Measurements from ENCODE around the gene MTCL3.

Gene MTCL3

DNA sequence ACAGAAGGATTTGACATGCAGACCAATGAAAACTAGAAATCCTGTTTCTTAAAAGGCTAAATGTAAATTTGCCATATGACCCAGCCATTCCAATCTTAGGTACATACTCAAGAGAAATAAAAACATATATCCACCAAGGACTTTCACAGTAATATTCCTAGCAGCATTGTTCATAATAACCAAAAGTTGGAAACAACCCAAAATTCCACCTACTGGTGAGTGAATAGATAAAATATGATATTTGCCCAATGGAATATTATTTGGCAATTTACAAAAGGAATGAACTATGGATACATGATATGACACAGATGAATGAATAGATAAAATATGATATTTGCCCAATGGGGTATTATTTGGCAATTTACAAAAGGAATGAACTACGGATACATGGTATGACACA, 22.7 kb downstream of the MTCL3 start:
- no peak for DNase-seq
- WGBS, 2 donors, result 40 to 58% methylated on average over 1 of the region's 1 CpG
- H3K36me3 ChIP-seq, result no peaks in the 10 kb centered on the region
- no peaks in the 10 kb centered on the region for H3K9me3 ChIP-seq
- H3K4me3 ChIP-seq, result no peak overlapping the region
- H3K27me3 ChIP-seq, result no peaks in the 10 kb centered on the region
- intact Hi-C loops (cut with DNase I), result no loop called here
- no peak overlapping the region for H3K27ac ChIP-seq
- no peak for TF ChIP-seq POLR2A (IDR thresholded peaks at IDR 0.05)
- TF ChIP-seq, protein P1, sequence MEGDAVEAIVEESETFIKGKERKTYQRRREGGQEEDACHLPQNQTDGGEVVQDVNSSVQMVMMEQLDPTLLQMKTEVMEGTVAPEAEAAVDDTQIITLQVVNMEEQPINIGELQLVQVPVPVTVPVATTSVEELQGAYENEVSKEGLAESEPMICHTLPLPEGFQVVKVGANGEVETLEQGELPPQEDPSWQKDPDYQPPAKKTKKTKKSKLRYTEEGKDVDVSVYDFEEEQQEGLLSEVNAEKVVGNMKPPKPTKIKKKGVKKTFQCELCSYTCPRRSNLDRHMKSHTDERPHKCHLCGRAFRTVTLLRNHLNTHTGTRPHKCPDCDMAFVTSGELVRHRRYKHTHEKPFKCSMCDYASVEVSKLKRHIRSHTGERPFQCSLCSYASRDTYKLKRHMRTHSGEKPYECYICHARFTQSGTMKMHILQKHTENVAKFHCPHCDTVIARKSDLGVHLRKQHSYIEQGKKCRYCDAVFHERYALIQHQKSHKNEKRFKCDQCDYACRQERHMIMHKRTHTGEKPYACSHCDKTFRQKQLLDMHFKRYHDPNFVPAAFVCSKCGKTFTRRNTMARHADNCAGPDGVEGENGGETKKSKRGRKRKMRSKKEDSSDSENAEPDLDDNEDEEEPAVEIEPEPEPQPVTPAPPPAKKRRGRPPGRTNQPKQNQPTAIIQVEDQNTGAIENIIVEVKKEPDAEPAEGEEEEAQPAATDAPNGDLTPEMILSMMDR (IDR thresholded peaks at IDR 0.05), result no peak
- H3K4me1 ChIP-seq, result no peaks in the 10 kb centered on the region

DNA sequence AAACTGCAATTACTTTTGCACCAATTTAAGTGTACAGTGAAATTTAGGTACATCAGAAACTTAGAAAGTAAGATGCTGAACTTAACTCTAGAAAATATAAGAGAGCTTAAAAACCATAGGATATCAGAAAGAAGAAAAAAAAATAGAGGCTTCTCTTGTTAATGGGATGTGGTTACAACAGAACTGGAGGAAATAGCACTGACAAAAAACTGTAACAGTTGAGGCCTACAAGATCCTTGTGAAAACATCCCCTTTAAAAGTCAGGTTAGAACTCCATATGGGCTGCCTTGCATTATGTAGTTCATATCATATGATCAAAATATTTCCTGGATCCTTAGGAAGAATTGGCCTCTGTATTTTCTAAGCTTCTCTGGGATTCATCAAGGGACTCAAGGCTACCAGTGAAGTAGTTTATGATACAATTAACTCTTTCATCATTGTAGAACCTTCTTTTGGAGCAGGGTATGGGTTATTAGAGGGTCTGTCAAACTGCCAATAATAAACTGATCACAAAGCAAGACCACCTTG, 24.8 kb downstream of the MTCL3 start:
- Histone ChIP-seq H3K36me3 (no peaks in the 10 kb centered on the region), H3K4me3 (no peak overlapping the region), H3K27ac (no peak overlapping the region), H3K4me1 (no peaks in the 10 kb centered on the region), H3K27me3 (no peaks in the 10 kb centered on the region), H3K9me3 (no peaks in the 10 kb centered on the region)
- intact Hi-C loops (cut with DNase I), result no loop called here
- no peak for DNase-seq
- TF ChIP-seq, protein P1 (IDR thresholded peaks at IDR 0.05), result no peak
- TF ChIP-seq POLR2A (IDR thresholded peaks at IDR 0.05), result no peak

DNA sequence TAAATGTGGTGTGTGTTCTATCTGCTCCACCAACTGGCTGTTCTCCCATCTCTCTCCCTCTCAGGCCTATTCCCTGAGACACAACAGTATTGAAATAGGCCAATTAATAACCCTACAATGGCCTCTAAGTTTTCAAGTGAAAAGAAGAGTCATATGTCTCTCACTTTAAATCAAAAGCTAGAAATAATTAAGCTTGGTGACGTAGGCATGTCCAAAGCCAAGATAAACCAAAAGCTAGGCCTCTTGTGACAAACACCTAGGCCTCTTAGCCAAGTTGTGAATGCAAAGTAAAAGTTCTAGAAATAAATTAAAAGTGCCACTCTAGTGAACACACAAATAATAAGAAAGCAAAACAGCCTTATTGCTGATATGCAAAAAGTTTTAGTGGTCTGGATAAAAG, 29.9 kb downstream of the MTCL3 start:
- no peak overlapping the region for H3K27ac ChIP-seq
- no peaks in the 10 kb centered on the region for H3K27me3 ChIP-seq
- peaks cover 0 to 7% (median 0%) of the 10 kb centered on the region in 3 donors for H3K4me1 ChIP-seq
- no peaks in the 10 kb centered on the region for H3K9me3 ChIP-seq
- intact Hi-C loops (cut with DNase I), result no loop called here
- H3K36me3 ChIP-seq, result no peaks in the 10 kb centered on the region
- WGBS, 2 donors, result 79 to 80% methylated on average over 1 of the region's 1 CpG
- no peak for TF ChIP-seq POLR2A (IDR thresholded peaks at IDR 0.05)
- TF ChIP-seq, protein P1 (IDR thresholded peaks at IDR 0.05), result no peak
- H3K4me3 ChIP-seq, result no peak overlapping the region
- no peak for DNase-seq

DNA sequence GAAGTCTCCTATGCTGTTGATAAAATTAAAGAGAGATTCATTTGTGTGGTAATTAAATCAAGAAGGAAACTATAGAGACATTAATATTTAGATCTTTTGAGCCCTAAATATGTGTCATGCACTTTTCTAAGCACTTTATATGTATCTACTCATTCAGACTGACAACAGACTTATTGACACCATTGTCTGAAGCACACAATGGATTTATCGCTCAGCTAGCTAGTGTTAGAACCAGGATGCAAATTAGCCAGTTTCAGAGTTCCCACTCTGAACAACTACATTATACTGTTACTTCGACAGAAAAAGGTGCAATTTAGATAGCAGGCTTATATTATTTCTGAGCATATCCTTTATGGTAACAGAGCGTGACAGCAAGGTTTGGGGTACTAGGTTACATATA, 32.2 kb downstream of the MTCL3 start:
- H3K9me3 ChIP-seq, result no peaks in the 10 kb centered on the region
- intact Hi-C loops (cut with DNase I), result no loop called here
- 91 to 96% methylated on average over 3 of the region's 3 CpGs for WGBS, 2 donors
- peaks cover 3 to 14% (median 5%) of the 10 kb centered on the region in 3 donors for H3K4me1 ChIP-seq
- H3K27me3 ChIP-seq, result no peaks in the 10 kb centered on the region
- H3K27ac ChIP-seq, result no peak overlapping the region
- H3K36me3 ChIP-seq, result no peaks in the 10 kb centered on the region
- DNase-seq, result no peak
- no peak overlapping the region for H3K4me3 ChIP-seq
- no peak for TF ChIP-seq POLR2A (IDR thresholded peaks at IDR 0.05)
- TF ChIP-seq, protein P1 (IDR thresholded peaks at IDR 0.05), result no peak

DNA sequence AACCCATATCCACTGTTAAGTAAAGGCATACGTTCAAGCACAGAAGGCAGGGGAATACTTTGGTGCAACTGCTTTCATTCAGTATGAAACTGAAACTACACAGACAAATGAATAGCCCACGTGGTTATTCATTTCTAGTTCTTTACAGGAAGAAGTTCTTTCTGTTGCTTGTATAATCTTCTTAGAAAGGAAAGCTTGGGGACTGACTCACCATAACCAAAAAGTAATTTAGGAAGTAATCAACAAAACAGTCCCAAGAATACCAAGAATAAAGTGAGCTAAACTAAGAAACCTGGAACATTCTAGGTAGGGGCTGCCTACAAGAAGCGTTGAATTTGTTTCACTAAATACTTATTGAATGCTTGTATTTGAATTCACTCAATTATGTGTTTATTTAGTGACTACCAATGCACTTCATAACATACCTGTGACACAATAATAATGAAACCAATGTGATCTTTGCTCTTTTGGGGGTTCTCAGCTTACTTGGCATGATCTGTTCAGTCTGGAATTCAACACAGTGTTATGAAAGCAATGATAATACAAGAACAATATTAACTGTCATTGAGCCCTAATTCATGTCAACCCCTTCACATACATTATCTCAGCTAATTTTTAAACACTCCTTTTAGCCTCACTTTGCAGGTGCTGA, 34.8 kb downstream of the MTCL3 start:
- 12 to 18% methylated on average over 3 of the region's 3 CpGs for WGBS, 2 donors
- H3K9me3 ChIP-seq, result no peaks in the 10 kb centered on the region
- peaks cover 3 to 14% (median 5%) of the 10 kb centered on the region in 3 donors for H3K4me1 ChIP-seq
- intact Hi-C loops (cut with DNase I), result no loop called here
- TF ChIP-seq, protein P1 (IDR thresholded peaks at IDR 0.05), result no peak
- TF ChIP-seq POLR2A (IDR thresholded peaks at IDR 0.05), result no peak
- peak overlapping the region in 2 of 4 donors; percentile 8 to 17 for H3K4me3 ChIP-seq
- H3K27ac ChIP-seq, result no peak overlapping the region
- DNase-seq, result no peak
- H3K36me3 ChIP-seq, result no peaks in the 10 kb centered on the region
- no peaks in the 10 kb centered on the region for H3K27me3 ChIP-seq

Measured in esophagus squamous epithelium (tissue), 5 donors.